Left ventricle myocardium superior (tissue), 1 donor: ENCODE data around the gene AURKB. TPM values are rescaled to one million over a fixed set of nuclear protein-coding genes. Genes with fewer than 3 reads are reported as not detected.
"Not testable (repeated sequence)": the region's sequence is repeated elsewhere in the genome, so short reads cannot be mapped to it uniquely, and the experiment has no call there.

Source experiments
- ATAC-seq: fragments of 200-7000 bp; cut with Tn5 transposase; one replicate; pipeline ENCODE4 v1.9.1; 2020; ENCODE audit warnings: mild to moderate bottlenecking, moderate library complexity
- DNase-seq: peaks from one replicate; pipeline ENCODE4 v3.0.0-alpha.2; 2020
- intact Hi-C: fragments of 100-400 bp; cut with micrococcal nuclease; formaldehyde crosslinking; loops from one replicate; pipeline ENCODE4 v1.11.0; 2022
- total RNA-seq: library from RNA; stranded (reverse); fragmentation: NEBNext Ultra II Directional; extraction: Animal tissue kit (Norgen Biotek cat#: 25700); gene quantifications from one replicate; pipeline ENCODE4 v1.2.1, GENCODE V29; 2021
- donor health status: DM: no; HTN: yes; CAD: no; lungs with severe emphysema.

The AURKB gene
- total RNA-seq, 1 donor from 2014 or later, result 0.47 TPM

DNA sequence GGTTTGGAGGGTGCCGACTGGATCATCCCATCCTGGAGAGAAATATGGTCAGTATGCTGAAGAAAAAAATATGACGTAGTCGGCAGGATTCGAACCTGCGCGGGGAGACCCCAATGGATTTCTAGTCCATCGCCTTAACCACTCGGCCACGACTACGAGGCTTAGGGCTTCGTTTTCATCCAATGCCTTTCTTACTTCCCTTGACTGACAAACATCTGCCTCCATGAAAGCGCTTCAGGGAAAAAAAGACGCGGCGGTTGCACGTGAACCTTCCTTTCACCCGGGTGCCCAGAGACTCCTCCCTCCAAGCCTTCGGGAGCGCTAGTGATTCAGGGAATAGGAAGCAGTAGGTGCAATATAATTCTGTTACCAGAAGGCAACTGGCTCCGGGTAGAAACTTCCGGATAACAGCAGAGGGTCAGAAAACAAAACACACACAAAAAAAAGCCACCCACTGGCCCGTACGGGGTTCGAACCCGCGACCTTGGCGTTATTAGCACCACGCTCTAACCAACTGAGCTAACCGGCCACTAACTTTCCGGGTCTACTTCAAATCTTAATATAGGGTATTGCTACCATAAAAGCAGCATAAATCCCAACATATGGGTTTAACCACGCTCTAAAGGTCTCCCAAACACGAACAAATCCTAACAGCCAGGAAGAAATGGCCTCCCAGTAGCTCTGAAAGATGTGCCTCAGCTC, 16.3 kb upstream of the AURKB start:
- DNase-seq, result peak; percentile 67
- peak; percentile 13 for ATAC-seq
- intact Hi-C loops, result no loop called here

DNA sequence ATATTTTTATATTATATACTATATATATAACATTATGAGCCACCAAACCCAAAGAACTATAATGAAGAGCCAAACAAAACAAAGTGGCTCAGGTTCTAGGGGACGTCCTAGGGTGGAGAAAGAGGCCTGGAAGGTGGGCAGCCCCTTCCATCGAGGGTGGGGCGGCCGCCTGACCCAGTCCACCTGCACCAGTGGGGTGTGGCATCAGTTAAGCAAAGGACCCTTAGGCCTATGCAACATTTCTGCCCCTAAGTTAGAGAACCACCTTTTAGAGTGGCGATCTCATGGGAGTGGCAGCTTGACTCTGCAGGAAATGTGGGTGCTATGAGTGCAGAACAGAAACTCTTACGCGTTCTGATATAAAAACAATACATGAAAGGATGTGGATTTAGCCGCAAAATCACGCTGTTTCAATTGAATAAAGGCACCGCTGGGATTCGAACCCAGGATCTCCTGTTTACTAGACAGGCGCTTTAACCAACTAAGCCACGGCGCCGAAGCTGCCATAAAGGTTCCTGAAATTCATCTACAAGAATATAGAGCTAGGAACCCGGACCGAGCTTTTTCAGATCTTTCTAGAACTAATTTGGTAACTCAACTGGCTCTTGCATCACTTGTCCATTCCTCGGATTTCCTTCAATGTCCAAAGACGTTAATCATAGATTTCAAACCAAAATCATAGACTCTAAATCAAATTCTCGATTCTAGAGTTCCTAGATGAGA, 15.6 kb upstream of the AURKB start:
- intact Hi-C loops, result no loop called here
- DNase-seq (peak; percentile 50), ATAC-seq (no peak)

DNA sequence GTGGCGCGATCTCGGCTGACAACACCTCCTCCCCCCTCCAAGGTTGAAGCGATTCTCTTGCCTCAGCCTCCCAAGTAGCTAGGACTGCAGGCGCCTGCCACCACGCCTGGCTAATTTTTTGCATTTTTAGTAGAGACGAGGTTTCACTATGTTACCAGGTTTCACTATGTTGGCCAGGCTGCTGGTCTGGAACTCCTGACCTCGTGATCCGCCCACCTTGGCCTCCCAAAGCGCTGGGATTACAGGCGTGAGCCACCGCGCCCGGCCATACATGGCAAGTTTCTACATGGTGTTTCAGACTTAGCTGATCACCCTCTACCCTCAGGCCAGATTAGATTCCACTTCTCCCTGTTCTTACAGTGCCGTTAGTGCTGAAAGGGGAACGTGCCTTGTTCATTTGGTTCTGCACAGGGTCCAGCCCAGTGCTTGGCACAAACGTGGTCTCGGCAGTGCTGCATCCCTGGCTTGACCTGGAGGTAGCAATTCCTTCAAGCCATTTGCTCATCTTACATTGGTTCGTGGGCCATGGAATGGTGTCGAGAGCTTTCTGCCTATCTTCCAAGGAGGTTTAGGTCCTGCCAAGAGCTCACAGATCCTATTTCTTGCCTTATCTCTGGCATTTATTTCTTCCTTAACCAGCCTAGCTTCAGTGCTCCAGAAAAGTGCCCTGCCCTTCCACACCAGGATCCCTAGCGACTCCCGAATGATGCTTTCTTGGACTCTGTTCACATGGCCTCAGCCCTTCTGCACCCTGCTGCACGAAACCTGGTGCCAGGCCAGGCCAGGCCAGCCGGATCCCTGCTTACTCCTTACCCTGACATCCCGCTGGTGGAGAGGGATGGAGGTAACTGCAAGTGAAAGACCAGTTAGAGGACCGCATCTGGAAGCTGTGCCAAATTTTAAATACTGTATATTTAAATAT, 14.8 kb upstream of the AURKB start:
- intact Hi-C loops, result no loop called here
- DNase-seq (no peak), ATAC-seq (no peak)

DNA sequence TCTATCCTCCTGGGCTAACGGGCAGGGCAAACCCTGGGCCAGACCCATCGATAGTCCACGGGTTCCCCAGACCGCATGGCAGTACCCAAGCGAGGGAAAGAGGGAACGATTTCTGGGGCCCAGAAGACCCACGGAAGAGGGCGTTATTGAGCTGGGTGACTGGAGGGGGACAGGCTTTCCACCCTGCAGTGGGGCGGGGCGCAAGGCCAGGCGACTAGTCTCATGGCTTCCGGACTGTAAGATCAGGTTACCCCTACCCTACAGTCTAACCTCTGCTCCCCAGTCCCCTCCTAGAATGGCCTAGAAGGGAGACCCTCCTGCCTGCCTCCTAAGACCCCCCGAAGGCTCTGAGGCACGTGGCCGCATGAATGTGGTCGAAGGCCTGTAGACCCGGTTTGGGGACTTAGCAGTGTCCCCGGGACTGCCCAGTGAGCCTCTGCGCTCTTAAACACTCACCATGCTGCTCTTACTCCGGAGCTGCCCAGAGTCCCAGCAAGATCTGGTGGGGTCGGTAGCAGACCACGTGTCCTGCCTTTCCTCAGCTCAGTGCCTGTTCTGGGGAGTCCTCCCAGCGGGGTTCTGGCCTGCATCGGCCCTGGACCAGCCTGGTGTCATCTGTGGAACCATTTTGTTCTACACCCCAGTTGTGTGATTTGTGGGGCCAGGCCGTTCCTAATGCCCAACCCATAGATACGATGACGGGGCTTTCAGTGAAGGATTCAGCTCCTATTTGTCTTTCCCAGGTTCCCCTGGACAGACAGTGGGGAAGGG, 13.2 kb upstream of the AURKB start:
- intact Hi-C loops, result no loop called here
- DNase-seq, result peak; percentile 79
- ATAC-seq, result peak; percentile 8

DNA sequence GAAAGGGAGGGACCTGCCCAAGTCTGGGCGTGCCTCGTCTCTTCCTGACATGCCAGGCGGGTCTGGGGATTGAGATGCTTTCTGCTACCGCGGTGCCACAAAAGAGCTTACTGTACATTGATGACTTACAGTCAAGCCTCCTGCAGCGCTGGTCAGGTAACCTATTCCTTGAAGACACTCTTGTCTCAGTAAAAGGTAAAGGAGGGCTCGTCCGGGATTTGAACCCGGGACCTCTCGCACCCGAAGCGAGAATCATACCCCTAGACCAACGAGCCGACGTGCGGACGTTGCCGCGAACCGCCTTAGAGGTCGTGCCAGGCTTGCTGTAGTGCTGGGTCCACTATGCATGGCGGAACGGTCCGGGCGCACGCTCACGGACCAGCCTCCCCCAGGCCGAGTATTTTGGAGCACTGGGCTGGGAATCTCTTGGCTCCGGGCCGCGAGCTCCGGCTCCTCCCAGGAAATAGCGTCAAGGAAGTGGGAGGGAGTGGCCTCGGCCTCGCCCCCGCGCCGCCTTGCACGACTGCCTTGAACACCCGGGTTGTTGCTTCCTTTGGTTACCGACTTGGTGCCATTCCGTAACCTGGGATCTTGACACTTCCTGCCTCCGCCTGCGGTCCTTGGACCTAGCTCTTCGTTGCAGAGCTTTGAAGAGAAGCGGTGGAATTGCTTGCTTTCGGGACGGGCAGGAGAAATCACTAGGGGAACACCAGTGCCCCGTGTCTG, 12.4 kb upstream of the AURKB start:
- DNase-seq (peak; percentile 96), ATAC-seq (peak; percentile 69)
- intact Hi-C loops, result no loop called here

DNA sequence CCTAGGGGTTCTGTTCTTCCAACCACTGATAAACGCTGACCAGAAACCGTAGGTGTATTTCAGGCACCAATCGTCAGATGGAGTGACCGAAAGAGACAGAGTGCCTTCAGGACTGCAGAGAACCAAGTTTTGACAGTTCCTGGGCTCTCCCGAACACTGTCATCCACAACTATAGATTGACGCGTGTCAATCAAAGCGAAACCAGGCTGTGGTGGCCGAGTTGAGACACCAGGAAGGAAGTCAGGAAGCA, 11.9 kb upstream of the AURKB start:
- ATAC-seq, result no peak

DNA sequence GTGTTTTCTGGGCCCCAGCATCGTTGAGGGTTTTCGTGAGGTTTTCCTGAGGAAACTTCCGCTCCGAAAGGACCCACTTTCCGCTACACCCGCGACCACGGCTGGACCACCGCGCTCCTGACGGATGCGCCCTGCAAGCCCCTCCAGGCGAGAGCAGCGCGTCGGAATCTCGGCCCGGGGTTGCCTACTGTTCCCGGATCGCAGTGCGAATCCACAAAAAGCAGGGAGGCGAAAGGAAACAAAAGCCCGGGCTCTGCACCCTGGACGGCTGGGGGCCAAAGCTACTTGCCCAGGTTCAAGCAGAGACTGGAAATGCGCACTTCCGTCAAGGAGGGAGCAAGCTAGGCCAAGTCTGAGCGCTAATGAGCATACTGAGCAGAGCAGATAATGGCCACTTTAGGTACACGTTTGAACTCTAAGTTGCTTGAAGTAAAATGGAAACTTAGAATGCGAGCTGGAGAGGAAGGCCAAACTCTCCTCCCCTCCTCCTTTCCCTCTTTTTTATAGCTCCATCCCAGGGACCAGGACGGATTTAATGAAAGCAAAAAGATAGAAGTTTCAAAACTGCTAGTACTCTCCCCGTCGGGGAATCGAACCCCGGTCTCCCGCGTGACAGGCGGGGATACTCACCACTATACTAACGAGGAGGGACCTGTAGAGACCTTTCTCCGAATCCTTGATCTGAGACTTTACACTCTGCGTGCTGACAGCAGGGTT, 11.4 kb upstream of the AURKB start:
- peak; percentile 75 for ATAC-seq
- intact Hi-C loops, result no loop called here
- DNase-seq, result peak; percentile 89

More for the DNA sequence above, 11.9 kb upstream of the AURKB start:
- intact Hi-C loops, result no loop called here
- DNase-seq, result no peak

DNA sequence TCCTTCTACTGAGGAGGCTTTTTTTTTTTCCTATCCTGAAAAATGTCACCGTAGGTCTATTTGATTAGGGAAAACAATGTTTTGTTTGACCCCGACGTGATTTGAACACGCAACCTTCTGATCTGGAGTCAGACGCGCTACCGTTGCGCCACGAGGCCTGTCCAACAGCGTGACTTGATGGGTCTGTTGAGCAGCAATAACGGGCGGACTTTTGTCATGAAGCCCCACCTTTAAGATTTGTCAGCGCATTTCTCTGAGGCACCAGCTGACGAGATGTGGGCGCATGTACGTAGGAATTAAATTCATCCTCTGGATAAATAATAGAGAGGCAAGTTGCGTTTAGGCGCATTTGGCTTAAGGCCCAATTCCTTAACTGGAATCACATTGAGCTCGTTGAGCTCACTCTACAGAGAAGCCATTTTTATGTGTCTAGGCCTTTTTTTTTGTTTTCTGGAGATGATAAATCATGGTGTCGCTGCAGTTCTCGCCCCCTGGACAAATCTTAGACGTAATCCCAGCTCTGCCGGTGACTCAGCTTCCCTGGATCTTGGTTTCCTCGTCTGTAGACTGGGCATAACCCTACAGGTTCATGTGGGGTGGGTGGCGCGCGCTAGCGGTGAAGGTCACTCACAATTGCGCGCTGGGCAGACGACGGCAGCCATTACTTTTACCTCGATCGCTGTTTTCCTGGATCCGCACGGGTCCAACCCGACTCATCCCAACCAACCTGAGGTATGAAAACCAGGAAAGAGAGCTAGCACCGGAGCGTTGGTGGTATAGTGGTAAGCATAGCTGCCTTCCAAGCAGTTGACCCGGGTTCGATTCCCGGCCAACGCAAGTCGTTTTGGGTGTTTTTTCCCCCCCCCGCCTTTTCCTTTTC, 10.6 kb upstream of the AURKB start:
- peak; percentile 86 for DNase-seq
- intact Hi-C loops, result no loop called here
- ATAC-seq, result peak; percentile 76

DNA sequence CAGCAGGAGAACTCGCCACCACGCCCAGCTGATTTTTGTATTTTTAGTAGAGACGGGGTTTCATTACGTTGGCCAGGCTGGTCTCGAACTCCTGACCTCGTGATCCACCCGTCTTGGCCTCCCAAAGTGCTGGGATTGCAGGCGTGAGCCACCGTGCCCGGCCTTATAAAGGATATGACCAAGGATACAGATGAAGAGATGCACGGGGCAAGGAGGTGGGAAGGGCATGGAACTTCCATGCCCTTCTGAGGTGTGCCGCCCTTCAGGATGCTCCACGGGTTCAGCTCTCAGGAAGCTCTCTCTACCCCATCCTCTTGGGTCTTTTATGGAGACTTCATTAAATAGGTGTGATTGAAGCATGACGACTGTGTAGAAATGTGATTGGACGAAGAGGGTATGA, 3.6 kb upstream of the AURKB start:
- ATAC-seq, intact Hi-C loops, DNase-seq: not testable (repeated sequence)

DNA sequence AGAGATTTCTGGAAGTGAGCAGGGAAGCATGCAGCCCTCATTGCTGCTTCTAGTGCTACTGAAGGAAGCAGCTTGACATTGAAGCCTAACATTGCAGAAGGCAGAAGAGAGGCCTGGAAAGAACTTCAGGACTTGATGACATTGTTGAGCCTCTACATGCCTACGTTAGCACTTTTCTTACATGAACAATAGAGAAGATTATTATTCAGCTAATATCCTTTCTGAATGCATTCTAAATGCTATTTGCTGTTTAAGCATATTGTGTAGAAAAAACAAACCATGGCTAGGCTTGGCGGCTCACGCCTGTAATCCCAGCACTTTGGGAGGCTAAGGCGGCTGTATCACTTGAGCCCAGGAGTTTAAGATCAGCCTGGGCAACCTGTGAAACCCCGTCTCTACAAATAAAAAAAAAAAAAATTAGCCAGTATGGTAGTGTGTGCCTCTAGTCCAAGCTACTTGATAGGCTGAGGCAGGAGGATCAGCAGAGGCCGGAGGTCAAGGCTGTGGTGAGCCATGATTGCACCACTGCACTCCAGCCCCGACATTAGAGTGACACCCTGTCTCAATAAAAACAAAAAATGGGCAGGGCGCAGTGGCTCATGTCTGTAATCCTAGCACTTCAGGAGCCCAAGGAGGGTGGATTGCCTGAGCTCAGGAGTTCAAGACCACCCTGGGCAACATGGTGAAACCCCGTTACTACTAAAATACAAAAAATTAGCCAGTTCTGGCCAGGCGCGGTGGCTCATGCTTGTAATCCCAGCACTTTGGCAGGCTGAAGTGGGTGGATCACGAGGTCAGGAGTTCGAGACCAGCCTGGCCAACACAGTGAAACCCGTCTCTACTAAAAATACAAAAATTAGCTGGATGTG, 2.2 kb upstream of the AURKB start:
- no peak for ATAC-seq
- intact Hi-C loops, result no loop called here

DNA sequence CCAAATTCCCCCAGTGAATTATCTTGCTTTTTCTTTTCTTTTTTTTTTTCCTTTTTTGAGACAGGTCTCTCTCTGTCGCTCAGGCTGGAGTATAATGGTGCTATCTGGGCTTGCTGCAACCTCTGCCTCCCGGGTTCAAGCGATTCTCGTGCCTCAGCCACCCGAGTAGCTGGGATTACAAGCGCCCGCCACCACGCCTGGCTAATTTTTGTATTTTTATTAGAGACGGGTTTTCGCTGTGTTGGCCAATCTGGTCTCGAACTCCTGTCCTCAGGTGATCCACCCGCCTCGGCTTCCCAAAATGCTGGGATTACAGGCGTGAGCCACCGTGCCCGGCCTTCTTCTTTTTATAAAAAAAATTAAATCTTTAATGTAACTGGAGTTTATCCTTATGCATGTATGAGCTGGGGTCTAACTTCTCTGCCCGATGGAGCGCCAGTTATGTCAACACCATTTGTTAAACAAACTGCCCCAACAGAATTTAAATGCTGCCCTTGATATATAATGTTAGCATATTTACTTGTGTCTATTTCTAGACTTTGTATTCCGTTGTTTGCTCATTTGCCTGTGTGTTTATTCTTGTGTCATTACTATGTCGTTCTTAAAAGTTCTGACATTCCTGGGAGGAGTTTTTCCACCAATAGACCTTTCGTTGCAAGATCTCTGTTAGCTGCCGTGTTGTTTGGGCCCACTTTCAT, 535 bp upstream of the AURKB start:
- ATAC-seq, result peak; percentile 46
- intact Hi-C loops, result no loop called here
- DNase-seq, result no peak

More for the DNA sequence above, 2.2 kb upstream of the AURKB start:
- no peak for DNase-seq

DNA sequence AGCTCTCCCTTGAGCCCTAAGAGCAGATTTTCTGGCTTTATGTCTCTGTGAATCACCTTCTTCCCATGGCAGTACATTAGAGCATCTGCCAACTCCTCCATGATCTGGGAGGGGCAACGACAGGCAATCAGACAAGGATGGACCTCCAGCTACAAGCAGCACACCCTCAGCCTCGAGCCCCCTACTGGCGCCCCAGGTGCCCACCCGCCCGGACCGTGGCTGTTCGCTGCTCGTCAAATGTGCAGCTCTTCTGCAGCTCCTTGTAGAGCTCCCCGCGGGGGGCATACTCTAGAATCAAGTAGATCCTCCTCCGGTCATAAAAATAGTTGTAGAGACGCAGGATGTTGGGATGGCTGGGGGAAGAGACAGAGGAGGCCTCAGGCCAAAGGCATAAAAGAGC, 3.8 kb downstream of the AURKB start:
- ATAC-seq, result no peak
- intact Hi-C loops, result no loop called here

DNA sequence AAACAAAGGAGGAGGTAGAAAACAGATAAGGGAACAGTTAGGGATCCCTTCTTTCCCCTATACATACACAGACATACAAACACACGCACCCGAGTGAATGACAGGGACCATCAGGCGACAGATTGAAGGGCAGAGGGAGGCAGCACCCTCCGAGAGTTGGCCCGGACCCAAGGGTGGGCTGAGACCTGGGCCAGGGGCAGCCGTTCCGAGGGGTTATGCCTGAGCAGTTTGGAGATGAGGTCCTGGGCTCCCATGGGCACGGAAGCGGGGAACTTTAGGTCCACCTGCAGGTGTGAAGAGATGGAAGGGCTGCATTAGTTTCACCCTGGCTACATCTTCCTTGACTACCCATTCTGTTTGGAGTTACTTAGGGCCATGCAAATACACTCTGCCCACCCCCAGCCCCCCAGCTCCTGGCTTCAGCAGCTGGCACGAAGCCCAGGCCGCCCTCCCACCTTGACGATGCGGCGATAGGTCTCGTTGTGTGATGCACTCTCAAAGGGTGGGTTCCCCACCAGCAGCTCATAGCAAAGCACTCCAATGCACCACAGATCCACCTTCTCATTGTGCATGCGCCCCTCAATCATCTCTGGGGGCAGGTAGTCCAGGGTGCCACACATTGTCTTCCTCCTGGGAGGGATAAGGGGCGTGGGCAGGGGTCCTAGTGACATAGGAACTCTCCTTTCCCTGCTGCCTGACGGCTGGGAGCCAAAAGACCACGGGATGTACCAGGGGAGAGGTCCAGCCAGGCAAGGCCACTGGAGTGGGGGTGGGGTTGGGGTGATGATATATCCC, 5.4 kb downstream of the AURKB start:
- peak; percentile 23 for DNase-seq
- intact Hi-C loops, result no loop called here
- no peak for ATAC-seq

More for the DNA sequence above, 3.8 kb downstream of the AURKB start:
- no peak for DNase-seq

DNA sequence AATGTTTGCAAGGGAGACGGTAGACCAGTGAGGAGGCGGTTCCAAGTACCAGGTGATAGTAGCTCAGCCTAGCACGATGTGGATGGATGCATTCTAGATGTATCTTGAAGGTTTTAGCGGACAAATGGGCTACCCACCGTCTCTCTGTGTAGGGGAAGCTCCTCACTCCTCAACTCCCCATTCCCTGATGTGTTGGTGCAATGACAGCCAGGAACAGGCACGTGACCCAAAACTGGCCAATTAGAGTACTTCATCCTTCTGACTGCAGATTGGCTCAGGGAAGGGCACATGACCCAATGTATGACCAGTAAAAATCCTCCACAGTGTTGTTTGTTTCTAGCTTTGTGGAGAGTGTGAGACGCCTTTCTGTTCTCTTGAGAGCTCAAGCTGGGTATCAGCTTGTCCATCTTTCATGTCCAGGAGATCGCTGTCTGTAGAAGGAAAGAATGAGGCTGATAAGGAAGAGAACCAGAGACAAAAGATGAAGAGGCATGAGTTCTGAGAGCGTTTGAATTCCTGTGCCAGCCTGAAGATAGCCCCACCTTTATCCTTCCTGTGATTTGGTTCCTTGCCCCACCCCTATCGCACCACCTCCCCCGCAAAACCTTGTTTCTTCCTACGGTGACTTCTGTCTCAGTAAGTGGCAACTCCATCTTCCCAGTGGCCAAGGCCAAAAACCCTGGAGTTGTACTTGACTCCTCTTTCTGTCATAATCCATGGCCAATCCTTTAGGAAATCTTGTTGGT, 18.1 kb downstream of the AURKB start:
- ATAC-seq (peak; percentile 54), DNase-seq (peak; percentile 76)
- intact Hi-C loops, result no loop called here
